Activated T-cell treated with anti-CD3 and anti-CD28 coated beads for 24 hours (primary cell): Measurements from ENCODE around the gene SFT2D3.
"Not testable (repeated sequence)": the region's sequence is repeated elsewhere in the genome, so short reads cannot be mapped to it uniquely, and the experiment has no call there.

Experiments used
- DNase-seq: peaks from one replicate; pipeline ENCODE4 v3.0.0-alpha.2; 2020; ENCODE audit warnings: low read depth

SFT2D3 gene

GRCh38 chr2:127743477-127744026 is 42.3 kb downstream of the SFT2D3 start:
- DNase-seq = no peak

- no peak for DNase-seq
Measured at GRCh38 chr2:127747621-127748020, 46.3 kb downstream of the SFT2D3 start.

GRCh38 chr2:127749537-127749936 is 48.2 kb downstream of the SFT2D3 start:
- not testable (repeated sequence) for DNase-seq

GRCh38 chr2:127753374-127753773 is 52.1 kb downstream of the SFT2D3 start:
- DNase-seq = no peak

- DNase-seq = no peak
Measured at GRCh38 chr2:127754186-127754585, 52.9 kb downstream of the SFT2D3 start.
